ENCODE measurements around the gene SPG11.

DNA sequence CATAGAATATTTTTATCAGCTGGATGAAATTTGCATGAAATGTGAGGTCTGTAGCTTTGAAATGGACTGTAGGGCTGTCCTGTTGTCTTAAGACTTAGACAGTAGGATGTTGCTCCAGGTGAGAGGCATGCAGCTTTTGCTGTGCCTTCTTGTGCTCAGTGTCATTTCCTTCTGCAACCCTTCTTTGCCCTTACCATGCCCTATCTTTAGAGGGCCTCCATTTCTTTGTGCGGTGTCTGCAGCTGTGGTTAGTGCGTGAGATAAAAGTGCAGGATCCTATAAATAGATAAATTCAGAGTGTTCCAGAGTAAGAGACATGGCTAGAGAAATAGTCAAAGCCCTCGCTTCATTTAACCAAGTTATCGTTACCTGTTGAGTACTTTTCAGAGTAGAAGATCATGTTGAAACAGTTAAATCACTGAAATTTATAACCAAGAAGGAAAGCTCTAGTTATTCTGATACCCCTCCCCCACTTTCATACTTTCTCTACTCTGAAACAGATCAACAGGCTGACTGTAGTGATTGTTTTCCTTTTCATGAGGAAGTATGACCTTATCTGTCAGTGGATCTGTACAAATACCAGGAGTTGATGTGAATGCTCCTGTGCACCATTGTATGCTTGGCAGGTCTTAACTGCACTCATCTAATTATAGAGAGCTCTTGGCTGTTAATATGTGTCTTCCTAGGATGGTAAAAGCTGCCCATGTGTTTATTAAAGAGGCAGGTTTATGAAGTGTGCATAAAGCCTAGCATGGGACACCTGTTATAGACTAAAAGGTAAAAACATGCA, 108.3 kb downstream of the SPG11 start:
- TF ChIP-seq CTCF (conservative IDR thresholded peaks at IDR 0.05; ENCODE audit: low read length) (no peak), EZH2phosphoT487 (IDR thresholded peaks at IDR 0.05; ENCODE audit: borderline replicate concordance) (no peak)
